Endothelial cell (in vitro differentiated cells): ENCODE measurements around the gene DLG1. TPM values are rescaled to one million over a fixed set of nuclear protein-coding genes. Genes with fewer than 3 reads are reported as not detected.

Experiments used
- DNase-seq: peaks from one replicate; pipeline ENCODE4 v3.0.0; 2021; ENCODE audit warnings: low spot score
- H3K27ac Mint-ChIP-seq: one replicate; pipeline ENCODE4 v1.8.0; 2021; ENCODE audit warnings: mixed read lengths, inconsistent platforms; ENCODE audit not compliant: unreplicated experiment
- H3K27me3 Mint-ChIP-seq: one replicate; pipeline ENCODE4 v1.8.0; 2021; ENCODE audit warnings: mild to moderate bottlenecking, moderate library complexity, mixed read lengths, inconsistent platforms; ENCODE audit not compliant: unreplicated experiment
- H3K36me3 Mint-ChIP-seq: one replicate; pipeline ENCODE4 v1.8.0; 2021; ENCODE audit warnings: mild to moderate bottlenecking, low read depth, mixed read lengths, inconsistent platforms; ENCODE audit not compliant: unreplicated experiment
- H3K4me1 Mint-ChIP-seq: one replicate; pipeline ENCODE4 v1.8.0; 2021; ENCODE audit warnings: mild to moderate bottlenecking, mixed read lengths, inconsistent platforms; ENCODE audit not compliant: unreplicated experiment
- H3K4me3 Mint-ChIP-seq: one replicate; pipeline ENCODE4 v1.8.0; 2021; ENCODE audit warnings: mild to moderate bottlenecking, mixed read lengths, inconsistent platforms; ENCODE audit not compliant: unreplicated experiment
- H3K9me3 Mint-ChIP-seq: one replicate; pipeline ENCODE4 v1.8.0; 2021; ENCODE audit warnings: mixed read lengths, inconsistent platforms; ENCODE audit not compliant: unreplicated experiment
- CTCF ChIP-seq: fragments of 200-600 bp; sonication (generic); IDR thresholded peaks from one replicate; pipeline ENCODE4 v1.5.0; 2021; ENCODE audit warnings: antibody characterized with exemption; ENCODE audit not compliant: unreplicated experiment
- total RNA-seq: library from RNA; stranded (reverse); fragmentation: NEBNext Ultra II Directional; extraction: Animal tissue kit (Norgen Biotek cat#: 25700); gene quantifications from one replicate; pipeline ENCODE4 v1.2.1, GENCODE V29; 2021; ENCODE audit not compliant: unreplicated experiment

Gene DLG1
- total RNA-seq, 1 donor from 2014 or later: 75.5 TPM

GRCh38 chr3:197031315-197032285, 266.8 kb downstream of the DLG1 start:
- no peak for TF ChIP-seq CTCF
- DNase-seq: no peak
- no peaks in the 10 kb centered on the region for H3K4me1 Mint-ChIP-seq
- no peaks in the 10 kb centered on the region for H3K36me3 Mint-ChIP-seq
- H3K27ac Mint-ChIP-seq: peak overlapping the region; percentile 42
- peaks cover 22% of the 10 kb centered on the region for H3K27me3 Mint-ChIP-seq
- no peaks in the 10 kb centered on the region for H3K9me3 Mint-ChIP-seq
- no peak overlapping the region for H3K4me3 Mint-ChIP-seq

GRCh38 chr3:197030379-197031314, 267.8 kb downstream of the DLG1 start:
- TF ChIP-seq CTCF: no peak
- no peak for DNase-seq
- no peak overlapping the region for H3K4me3 Mint-ChIP-seq
- no peaks in the 10 kb centered on the region for H3K9me3 Mint-ChIP-seq
- peaks cover 22% of the 10 kb centered on the region for H3K27me3 Mint-ChIP-seq
- H3K4me1 Mint-ChIP-seq: no peaks in the 10 kb centered on the region
- H3K36me3 Mint-ChIP-seq: no peaks in the 10 kb centered on the region
- no peak overlapping the region for H3K27ac Mint-ChIP-seq

- DNase-seq: peak; percentile 86
- Mint-ChIP-seq H3K4me3 (peak within 1 kb of the TSS; percentile 69), H3K4me1 (no peaks in the 10 kb centered on the region), H3K9me3 (no peaks in the 10 kb centered on the region), H3K36me3 (no peaks in the 10 kb centered on the region), H3K27me3 (peaks cover 23% of the 10 kb centered on the region), H3K27ac (no peak within 1 kb of the TSS)
- TF ChIP-seq CTCF: peak; percentile 94
Measured at GRCh38 chr3:197029511-197030167, 268.8 kb downstream of the DLG1 start, which contains the start of gene MELTF. TSS of gene MELTF (minus strand) at chr3:197029817. CDS start at chr3:197029702, 115 bp downstream.

GRCh38 chr3:197028728-197029510, 269.5 kb downstream of the DLG1 start:
- H3K27me3 Mint-ChIP-seq: peaks cover 21% of the 10 kb centered on the region
- H3K4me1 Mint-ChIP-seq: no peaks in the 10 kb centered on the region
- H3K4me3 Mint-ChIP-seq: peak overlapping the region; percentile 69
- H3K9me3 Mint-ChIP-seq: no peaks in the 10 kb centered on the region
- H3K36me3 Mint-ChIP-seq: no peaks in the 10 kb centered on the region
- DNase-seq: no peak
- TF ChIP-seq CTCF: no peak
- no peak overlapping the region for H3K27ac Mint-ChIP-seq
